WTC11 (cell line): ENCODE measurements around the gene MPIG6B. TPM values are rescaled to one million over a fixed set of nuclear protein-coding genes. Genes with fewer than 3 reads are reported as not detected.

Experiments used
- ATAC-seq: fragments of 200-7000 bp; cut with Tn5 transposase; 2 replicates; pipeline ENCODE4 v1.10.0; 2021; ENCODE audit warnings: mild to moderate bottlenecking, moderate library complexity
- CTCF ChIA-PET: fragments of 300-600 bp; sonication (Branson Sonifier 250); formaldehyde crosslinking; loops from one replicate; lab custom pipeline; 2021; ENCODE audit warnings: antibody characterized with exemption; lab: Charles Lee
- POLR2A ChIA-PET: fragments of 350-600 bp; sonication (Branson Sonifier 250); formaldehyde crosslinking; loops from one replicate; lab custom pipeline; 2021; ENCODE audit warnings: antibody characterized with exemption; lab: Charles Lee
- DNase-seq: peaks from one replicate; pipeline ENCODE4 v3.0.0; 2021; ENCODE audit warnings: low spot score
- H3K27ac Mint-ChIP-seq: 2 replicates; pipeline ENCODE4 v1.8.0; 2021; ENCODE audit warnings: mixed read lengths
- H3K27me3 Mint-ChIP-seq: 2 replicates; pipeline ENCODE4 v1.8.0; 2021; ENCODE audit warnings: low read depth, mild to moderate bottlenecking, moderate library complexity, mixed read lengths
- H3K36me3 Mint-ChIP-seq: 2 replicates; pipeline ENCODE4 v1.8.0; 2021; ENCODE audit warnings: mixed read lengths
- H3K4me1 Mint-ChIP-seq: 2 replicates; pipeline ENCODE4 v1.8.0; 2022; ENCODE audit warnings: mixed read lengths
- H3K4me3 Mint-ChIP-seq: 2 replicates; pipeline ENCODE4 v1.8.0; 2021; ENCODE audit warnings: mild to moderate bottlenecking, moderate library complexity, mixed read lengths
- H3K9me3 Mint-ChIP-seq: 2 replicates; pipeline ENCODE4 v1.8.0; 2021; ENCODE audit warnings: mixed read lengths
- AFF4 ChIP-seq: sonication (generic); formaldehyde crosslinking; IDR thresholded peaks from 2 replicates; pipeline ENCODE4 v1.8.1; 2023; ENCODE audit warnings: mild to moderate bottlenecking, missing genetic modification reagents, borderline replicate concordance
- AR ChIP-seq: fragments of 250-450 bp; sonication (Bioruptor Pico); IDR thresholded peaks from 2 replicates; pipeline ENCODE4 v1.9.0; 2021; ENCODE audit warnings: mild to moderate bottlenecking
- ATF3 ChIP-seq: sonication (generic); formaldehyde crosslinking; conservative IDR thresholded peaks from 2 replicates; pipeline ENCODE4 v1.8.1; 2022; ENCODE audit warnings: mild to moderate bottlenecking, missing genetic modification reagents
- ATF6 ChIP-seq: sonication (generic); formaldehyde crosslinking; IDR thresholded peaks from 2 replicates; pipeline ENCODE4 v1.8.1; 2023; ENCODE audit warnings: mild to moderate bottlenecking, missing genetic modification reagents
- CBFB ChIP-seq: sonication (generic); formaldehyde crosslinking; IDR thresholded peaks from 2 replicates; pipeline ENCODE4 v1.8.1; 2022; ENCODE audit warnings: mild to moderate bottlenecking, low read depth, missing genetic modification reagents
- HMGA2 ChIP-seq: fragments of 250-450 bp; sonication (Bioruptor Pico); IDR thresholded peaks from 2 replicates; pipeline ENCODE4 v1.4.0; 2021; ENCODE audit warnings: mild to moderate bottlenecking, moderate library complexity
- PRDM15 ChIP-seq: sonication (generic); formaldehyde crosslinking; IDR thresholded peaks from 2 replicates; pipeline ENCODE4 v1.8.0; 2022; ENCODE audit warnings: missing genetic modification reagents
- TCF7 ChIP-seq: sonication (generic); formaldehyde crosslinking; IDR thresholded peaks from 2 replicates; pipeline ENCODE4 v1.8.0; 2022; ENCODE audit warnings: mild to moderate bottlenecking, low read depth, missing genetic modification reagents, moderate library complexity
- TP53 ChIP-seq: sonication (generic); formaldehyde crosslinking; IDR thresholded peaks from 2 replicates; pipeline ENCODE4 v1.8.1; 2023; ENCODE audit warnings: mild to moderate bottlenecking, missing genetic modification reagents
- ZNF425 ChIP-seq: fragments of 250-450 bp; sonication (Bioruptor Pico); conservative IDR thresholded peaks from 2 replicates; pipeline ENCODE4 v1.9.0; 2021; ENCODE audit warnings: mild to moderate bottlenecking
- ZSCAN18 ChIP-seq: fragments of 250-450 bp; sonication (Bioruptor Pico); IDR thresholded peaks from 2 replicates; pipeline ENCODE4 v2.1.2; 2022; ENCODE audit warnings: mild to moderate bottlenecking, moderate library complexity
- total RNA-seq: library from RNA; stranded (reverse); gene quantifications from 3 replicates; pipeline ENCODE4 v1.2.3, GENCODE V29; 2021

The MPIG6B gene
- total RNA-seq, 1 experiment from 2014 or later: 0.09 TPM

- Mint-ChIP-seq H3K36me3 (peaks cover under 1% of the 10 kb centered on the region; the same call in 1 of the 2 replicates), H3K27ac (peak overlapping the region; percentile 36; the same call in 1 of the 2 replicates), H3K27me3 (no peaks in the 10 kb centered on the region), H3K9me3 (no peaks in the 10 kb centered on the region)
- DNase-seq: no peak
- no peak for ATAC-seq
- ChIA-PET POLR2A (interaction anchor here (1.2 kb wide), 1 partner anchor 16 kb away, joined by 3 read pairs; no protein-coding TSS in a partner anchor), CTCF (interaction anchor here (0.8 to 3.0 kb wide), 8 partner anchors 9 to 94 kb away, joined by 3 to 16 read pairs (median 6); partner anchors contain the start of genes DDAH2, HSPA1B, LY6G5C and VARS1)
- TF ChIP-seq TCF7 (no peak), PRDM15 (peak; percentile 54; the same call in 1 of the 2 replicates)
- TF ChIP-seq, all 79 proteins: peak for 1
- Mint-ChIP-seq H3K4me3 (no peak overlapping the region), H3K4me1 (0 out of 2 replicates have a peak, but pooled peaks cover 2% of the 10 kb centered on the region)
Observed at GRCh38 chr6:31775184-31775583, 52.0 kb downstream of the MPIG6B start.

GRCh38 chr6:31775633-31776484 is 52.7 kb downstream of the MPIG6B start:
- peaks cover 6% of the 10 kb centered on the region for H3K36me3 Mint-ChIP-seq
- POLR2A ChIA-PET: interaction anchor here (1.2 kb wide), 1 partner anchor 15 kb away, joined by 3 read pairs; no protein-coding TSS in a partner anchor
- no peak overlapping the region for H3K4me3 Mint-ChIP-seq
- DNase-seq (no peak), ATAC-seq (no peak)
- no peaks in the 10 kb centered on the region for H3K27me3 Mint-ChIP-seq
- CTCF ChIA-PET: interaction anchor here (0.8 to 1.4 kb wide), 7 partner anchors 10 to 95 kb away, joined by 3 to 10 read pairs (median 5); partner anchors contain the start of genes DDAH2, LY6G5C and VARS1
- no peaks in the 10 kb centered on the region for H3K9me3 Mint-ChIP-seq
- peak overlapping the region; percentile 36 for H3K27ac Mint-ChIP-seq
- 0 out of 2 replicates have a peak, but pooled peaks cover 2% of the 10 kb centered on the region for H3K4me1 Mint-ChIP-seq
- TF ChIP-seq TP53 (no peak), AFF4 (CRISPR knock-in tag) (no peak), CBFB (CRISPR knock-in tag) (no peak), HMGA2 (no peak), ZSCAN18 (CRISPR knock-in tag) (no peak), ATF3 (CRISPR knock-in tag) (no peak), ZNF425 (CRISPR knock-in tag) (no peak), AR (CRISPR knock-in tag) (no peak), ATF6 (CRISPR knock-in tag) (no peak)
